Upper lobe of left lung (tissue), 6 donors: Measurements from ENCODE around the gene UTF1. TPM values are rescaled to one million over a fixed set of nuclear protein-coding genes. Genes with fewer than 3 reads are reported as not detected.

Source experiments
- ATAC-seq, 2 donors: fragments of 200-7000 bp; cut with Tn5 transposase; one replicate each; pipeline ENCODE4 v1.9.1; 2022; ENCODE audit warnings: mild to moderate bottlenecking in 2 of 2, moderate library complexity in 2 of 2; ENCODE audit not compliant: low FRiP score in 2 of 2
- DNase-seq, 2 donors: peaks; one replicate each; pipeline ENCODE4 v3.0.0-alpha.2; 2019 to 2020
- H3K27ac ChIP-seq, 4 donors: fragments of 200-600 bp; sonication (generic); one replicate each; pipeline ENCODE4 v1.5.1; 2016 to 2019
- H3K27me3 ChIP-seq, 4 donors: fragments of 200-600 bp; sonication (generic); one replicate each; pipeline ENCODE4 v1.5.1; 2017 to 2019
- H3K36me3 ChIP-seq, 4 donors: fragments of 200-600 bp; sonication (generic); one replicate each; pipeline ENCODE4 v1.5.1; 2016 to 2019
- H3K4me1 ChIP-seq, 4 donors: fragments of 200-600 bp; sonication (generic); one replicate each; pipeline ENCODE4 v1.5.1; 2018 to 2019
- H3K4me3 ChIP-seq, 4 donors: fragments of 200-600 bp; sonication (generic); one replicate each; pipeline ENCODE4 v1.5.1; 2017 to 2019; ENCODE audit warnings: mild to moderate bottlenecking in 2 of 4, moderate library complexity in 1 of 4
- H3K9me3 ChIP-seq, 4 donors: fragments of 200-600 bp; sonication (generic); one replicate each; pipeline ENCODE4 v1.5.1; 2018 to 2019
- CTCF ChIP-seq, 6 experiments: fragments of 450-650 bp in 4 of 6; fragments of 200-600 bp in 2 of 6; sonication (generic) in 2 of 6; IDR thresholded peaks; one replicate each; pipeline ENCODE4 v1.5.1; 2016 to 2019; ENCODE audit warnings: antibody characterized with exemption in 6 of 6
- EP300 ChIP-seq, 4 donors: sonication (generic); formaldehyde crosslinking; IDR thresholded peaks; one replicate each; pipeline ENCODE4 v1.5.1; 2017; ENCODE audit warnings: antibody characterized with exemption in 4 of 4, control low read depth in 2 of 4
- POLR2A ChIP-seq, 4 donors: fragments of 450-650 bp; IDR thresholded peaks; one replicate each; pipeline ENCODE4 v1.5.1; 2016 to 2017; ENCODE audit warnings: antibody characterized with exemption in 4 of 4, mild to moderate bottlenecking in 2 of 4
- POLR2AphosphoS5 ChIP-seq, 2 donors: sonication (generic); formaldehyde crosslinking; IDR thresholded peaks; one replicate each; pipeline ENCODE4 v1.5.1; 2017; ENCODE audit warnings: antibody characterized with exemption in 2 of 2
- WGBS, 2 donors: methylation state at CpG; one replicate each; pipeline ENCODE4 v1.1.5; 2017 to 2018; 5-methylcytosine and 5-hydroxymethylcytosine counted together
- total RNA-seq, 6 donors: library from RNA; depleted of rRNA in 4 of 6; stranded (reverse); fragments of >200 nt in 4 of 6; gene quantifications; one replicate each; pipeline versions ENCODE4 v1.1.0 to v1.2.1, GENCODE V29; 2016 to 2021
- donor health status: DM: no; HTN: no; CAD: no; lungs with moderate emphysema.
- donor health status: DM: no; HTN: yes; CAD: no; lungs with severe emphysema.

UTF1 gene
- total RNA-seq, 6 donors from 2014 or later: 0.26 to 0.37 TPM; not detected in 4

GRCh38 chr10:133268532-133268931, 38.5 kb downstream of the UTF1 start:
- ATAC-seq (no peak), DNase-seq (peak in 1 of 2 donors; percentile 72)
- Histone ChIP-seq H3K27ac (no peak overlapping the region), H3K36me3 (peaks cover 0 to 47% (median 32%) of the 10 kb centered on the region in 4 donors), H3K27me3 (no peaks in the 10 kb centered on the region), H3K9me3 (no peaks in the 10 kb centered on the region), H3K4me1 (peaks cover 0 to 10% (median 0%) of the 10 kb centered on the region in 4 donors), H3K4me3 (no peak overlapping the region)
- WGBS, 2 donors: 95 to 100% methylated on average over 2 to 20 of the region's 22 CpGs
- TF ChIP-seq CTCF (IDR thresholded peaks at IDR 0.05) (no peak), POLR2AphosphoS5 (IDR thresholded peaks at IDR 0.05) (no peak), EP300 (IDR thresholded peaks at IDR 0.05) (no peak), POLR2A (IDR thresholded peaks at IDR 0.05) (no peak)

- DNase-seq (peak in 1 of 2 donors; percentile 85), ATAC-seq (no peak)
- 93% methylated on average over 3 of the region's 26 CpGs; no CpG with 5 or more reads in 1 of the 2 donors for whole genome bisulfite sequencing, 2 donors
- TF ChIP-seq POLR2AphosphoS5 (IDR thresholded peaks at IDR 0.05) (no peak), CTCF (IDR thresholded peaks at IDR 0.05) (no peak), EP300 (IDR thresholded peaks at IDR 0.05) (no peak), POLR2A (IDR thresholded peaks at IDR 0.05) (no peak)
- H3K36me3 ChIP-seq: peaks cover 0 to 49% (median 32%) of the 10 kb centered on the region in 4 donors
- H3K9me3 ChIP-seq: no peaks in the 10 kb centered on the region
- no peak overlapping the region for H3K4me3 ChIP-seq
- no peak overlapping the region for H3K27ac ChIP-seq
- H3K27me3 ChIP-seq: no peaks in the 10 kb centered on the region
- peaks cover 0 to 6% (median 0%) of the 10 kb centered on the region in 4 donors for H3K4me1 ChIP-seq
Observed at GRCh38 chr10:133269367-133269766, 39.4 kb downstream of the UTF1 start.

GRCh38 chr10:133270204-133270603, 40.2 kb downstream of the UTF1 start:
- no peak for ATAC-seq
- H3K27me3 ChIP-seq: no peaks in the 10 kb centered on the region

GRCh38 chr10:133270773-133271297, 40.8 kb downstream of the UTF1 start:
- ATAC-seq (no peak), DNase-seq (peak in 1 of 2 donors; percentile 72)
- Histone ChIP-seq H3K27me3 (no peaks in the 10 kb centered on the region), H3K4me3 (no peak overlapping the region), H3K27ac (no peak overlapping the region), H3K36me3 (peaks cover 0 to 49% (median 32%) of the 10 kb centered on the region in 4 donors), H3K9me3 (no peaks in the 10 kb centered on the region), H3K4me1 (peaks cover 0 to 14% (median 11%) of the 10 kb centered on the region in 4 donors)
- 99% methylated on average over 19 of the region's 19 CpGs; no CpG with 5 or more reads in 1 of the 2 donors for WGBS, 2 donors
- TF ChIP-seq CTCF (IDR thresholded peaks at IDR 0.05) (no peak), EP300 (IDR thresholded peaks at IDR 0.05) (no peak), POLR2AphosphoS5 (IDR thresholded peaks at IDR 0.05) (no peak), POLR2A (IDR thresholded peaks at IDR 0.05) (no peak)

More at GRCh38 chr10:133270204-133270603, 40.2 kb downstream of the UTF1 start:
- peak in 1 of 2 donors; percentile 65 for DNase-seq
- H3K36me3 ChIP-seq: peaks cover 0 to 49% (median 32%) of the 10 kb centered on the region in 4 donors
- 86% methylated on average over 16 of the region's 20 CpGs; no CpG with 5 or more reads in 1 of the 2 donors for WGBS, 2 donors
- no peak overlapping the region for H3K27ac ChIP-seq
- TF ChIP-seq POLR2A (IDR thresholded peaks at IDR 0.05) (no peak), POLR2AphosphoS5 (IDR thresholded peaks at IDR 0.05) (no peak), EP300 (IDR thresholded peaks at IDR 0.05) (no peak), CTCF (IDR thresholded peaks at IDR 0.05) (no peak)
- H3K4me3 ChIP-seq: no peak overlapping the region
- no peaks in the 10 kb centered on the region for H3K9me3 ChIP-seq
- H3K4me1 ChIP-seq: peaks cover 0 to 8% (median 8%) of the 10 kb centered on the region in 4 donors
